HEK293 (cell line): ENCODE measurements around the gene CNTFR.

Source experiments
- CTCF ChIA-PET: fragments of 350-600 bp; formaldehyde crosslinking; extraction: SDS; loops from one replicate; lab custom pipeline; 2021; ENCODE audit warnings: antibody characterized with exemption; lab: Yijun Ruan, JAX
- POLR2A ChIA-PET: fragments of 300-600 bp; formaldehyde crosslinking; extraction: SDS; loops from one replicate; lab custom pipeline; 2020; ENCODE audit warnings: antibody characterized with exemption, inconsistent platforms; lab: Yijun Ruan, JAX
- H3K27ac ChIP-seq: fragments of 200-500 bp; sonication (Bioruptor generic); 2 replicates; pipeline ENCODE4 v1.5.1; 2014; ENCODE audit warnings: low read depth, low read length, control low read depth, inconsistent platforms; ENCODE audit errors: extremely low read depth
- H3K36me3 ChIP-seq, 2 experiments: fragments of 200-500 bp in 1 of 2; sonication (Bioruptor generic) in 1 of 2; 1 replicate in 1 of 2; 2 replicates in 1 of 2; pipeline ENCODE4 v1.5.1; 2014 to 2017; ENCODE audit warnings: inconsistent platforms in 2 of 2, low read length in 2 of 2; ENCODE audit not compliant: control insufficient read depth in 2 of 2, insufficient read depth in 1 of 2
- H3K4me1 ChIP-seq: fragments of 200-500 bp; sonication (Bioruptor generic); 2 replicates; pipeline ENCODE4 v1.5.1; 2014; ENCODE audit warnings: mild to moderate bottlenecking, low read length, inconsistent platforms; ENCODE audit not compliant: control insufficient read depth, insufficient read depth
- H3K4me3 ChIP-seq: 2 replicates; pipeline ENCODE4 v1.5.1; 2011; ENCODE audit warnings: low read depth, mild to moderate bottlenecking, control low read depth, low read length, moderate library complexity
- H3K9me3 ChIP-seq: fragments of 200-500 bp; sonication (Bioruptor generic); 2 replicates; pipeline ENCODE4 v1.5.1; 2014; ENCODE audit warnings: low read depth, low read length, inconsistent platforms; ENCODE audit not compliant: control insufficient read depth, insufficient read depth
- GLI4 ChIP-seq: fragments of 450-650 bp; formaldehyde crosslinking; IDR thresholded peaks from 2 replicates; pipeline ENCODE4 v1.5.1; 2016; ENCODE audit warnings: missing biosample characterization, missing genetic modification characterization
- REPIN1 ChIP-seq: fragments of 450-650 bp; formaldehyde crosslinking; IDR thresholded peaks from 2 replicates; pipeline ENCODE4 v1.5.1; 2017; ENCODE audit warnings: missing biosample characterization, missing genetic modification characterization, low read depth
- SALL2 ChIP-seq: fragments of 450-650 bp; formaldehyde crosslinking; IDR thresholded peaks from 2 replicates; pipeline ENCODE4 v1.5.0; 2017; ENCODE audit warnings: missing biosample characterization, mild to moderate bottlenecking, missing genetic modification characterization, borderline replicate concordance
- ZBTB20 ChIP-seq: fragments of 450-650 bp; formaldehyde crosslinking; IDR thresholded peaks from 2 replicates; pipeline ENCODE4 v1.5.1; 2016; ENCODE audit warnings: missing biosample characterization, missing genetic modification characterization
- ZBTB48 ChIP-seq: fragments of 450-650 bp; formaldehyde crosslinking; IDR thresholded peaks from 2 replicates; pipeline ENCODE4 v1.5.1; 2016; ENCODE audit warnings: missing biosample characterization, missing genetic modification characterization
- ZNF132 ChIP-seq: fragments of 450-650 bp; formaldehyde crosslinking; IDR thresholded peaks from 2 replicates; pipeline ENCODE4 v1.5.1; 2017; ENCODE audit warnings: missing biosample characterization, missing genetic modification characterization, borderline replicate concordance
- ZNF138 ChIP-seq: fragments of 450-650 bp; formaldehyde crosslinking; IDR thresholded peaks from 2 replicates; pipeline ENCODE4 v1.5.1; 2016; ENCODE audit warnings: missing biosample characterization, missing genetic modification characterization, borderline replicate concordance
- ZNF16 ChIP-seq: fragments of 450-650 bp; formaldehyde crosslinking; IDR thresholded peaks from 2 replicates; pipeline ENCODE4 v1.5.1; 2016; ENCODE audit warnings: low read depth, missing biosample characterization, missing genetic modification characterization
- ZNF266 ChIP-seq: fragments of 450-650 bp; formaldehyde crosslinking; IDR thresholded peaks from 2 replicates; pipeline ENCODE4 v1.5.1; 2016; ENCODE audit warnings: missing biosample characterization, missing genetic modification characterization, low read depth
- ZNF324 ChIP-seq: fragments of 450-650 bp; formaldehyde crosslinking; IDR thresholded peaks from 2 replicates; pipeline ENCODE4 v1.5.1; 2016; ENCODE audit warnings: missing biosample characterization, missing genetic modification characterization
- ZNF366 ChIP-seq: fragments of 450-650 bp; formaldehyde crosslinking; conservative IDR thresholded peaks from 2 replicates; pipeline ENCODE4 v1.5.1; 2016; ENCODE audit warnings: missing biosample characterization, missing genetic modification characterization
- ZNF473 ChIP-seq: fragments of 450-650 bp; formaldehyde crosslinking; IDR thresholded peaks from 2 replicates; pipeline ENCODE4 v1.5.1; 2017; ENCODE audit warnings: missing biosample characterization, missing genetic modification characterization
- ZNF521 ChIP-seq: fragments of 450-650 bp; formaldehyde crosslinking; IDR thresholded peaks from 2 replicates; pipeline ENCODE4 v1.5.1; 2017; ENCODE audit warnings: missing biosample characterization, mild to moderate bottlenecking, missing genetic modification characterization
- ZNF555 ChIP-seq: fragments of 450-650 bp; formaldehyde crosslinking; conservative IDR thresholded peaks from 2 replicates; pipeline ENCODE4 v1.5.1; 2017; ENCODE audit warnings: missing biosample characterization, mild to moderate bottlenecking, missing genetic modification characterization, inconsistent platforms
- ZNF558 ChIP-seq: fragments of 450-650 bp; formaldehyde crosslinking; IDR thresholded peaks from 2 replicates; pipeline ENCODE4 v1.5.1; 2016; ENCODE audit warnings: missing biosample characterization, missing genetic modification characterization
- ZNF670 ChIP-seq: fragments of 450-650 bp; formaldehyde crosslinking; IDR thresholded peaks from 2 replicates; pipeline ENCODE4 v1.5.1; 2016; ENCODE audit warnings: missing biosample characterization, missing genetic modification characterization, low read depth
- ZNF707 ChIP-seq: fragments of 450-650 bp; formaldehyde crosslinking; IDR thresholded peaks from 2 replicates; pipeline ENCODE4 v1.5.1; 2016; ENCODE audit warnings: missing biosample characterization, missing genetic modification characterization
- ZNF768 ChIP-seq: fragments of 450-650 bp; formaldehyde crosslinking; IDR thresholded peaks from 2 replicates; pipeline ENCODE4 v1.5.1; 2018; ENCODE audit warnings: missing biosample characterization, mild to moderate bottlenecking, missing genetic modification characterization
- ZNF777 ChIP-seq: fragments of 450-650 bp; formaldehyde crosslinking; IDR thresholded peaks from 2 replicates; pipeline ENCODE4 v1.5.1; 2017; ENCODE audit warnings: missing biosample characterization, missing genetic modification characterization, borderline replicate concordance
- TF ChIP-seq, protein P1 (sequence below): fragments of 450-650 bp; formaldehyde crosslinking; IDR thresholded peaks from 2 replicates; pipeline ENCODE4 v1.5.1; 2017; ENCODE audit warnings: missing biosample characterization, missing genetic modification characterization
- TF ChIP-seq, protein P2 (sequence below): fragments of 450-650 bp; formaldehyde crosslinking; IDR thresholded peaks from 2 replicates; pipeline ENCODE4 v1.5.1; 2016; ENCODE audit warnings: missing biosample characterization, missing genetic modification characterization, low read depth
- TF ChIP-seq, protein P3 (sequence below): fragments of 450-650 bp; IDR thresholded peaks from 2 replicates; pipeline ENCODE4 v1.5.1; 2018; ENCODE audit warnings: missing biosample characterization, missing genetic modification characterization
- TF ChIP-seq, protein P4 (sequence below): fragments of 450-650 bp; formaldehyde crosslinking; IDR thresholded peaks from 2 replicates; pipeline ENCODE4 v1.5.1; 2017; ENCODE audit warnings: missing biosample characterization, missing genetic modification characterization
- TF ChIP-seq, protein P5 (sequence below): fragments of 450-650 bp; formaldehyde crosslinking; IDR thresholded peaks from 2 replicates; pipeline ENCODE4 v1.5.1; 2016; ENCODE audit warnings: missing biosample characterization, missing genetic modification characterization
- TF ChIP-seq, protein P6 (sequence below): fragments of 450-650 bp; formaldehyde crosslinking; IDR thresholded peaks from 2 replicates; pipeline ENCODE4; 2016; ENCODE audit warnings: missing biosample characterization, missing genetic modification characterization
- TF ChIP-seq, protein P7 (sequence below): fragments of 450-650 bp; formaldehyde crosslinking; IDR thresholded peaks from 2 replicates; pipeline ENCODE4 v1.5.1; 2016; ENCODE audit warnings: missing biosample characterization, missing genetic modification characterization

The CNTFR gene

DNA sequence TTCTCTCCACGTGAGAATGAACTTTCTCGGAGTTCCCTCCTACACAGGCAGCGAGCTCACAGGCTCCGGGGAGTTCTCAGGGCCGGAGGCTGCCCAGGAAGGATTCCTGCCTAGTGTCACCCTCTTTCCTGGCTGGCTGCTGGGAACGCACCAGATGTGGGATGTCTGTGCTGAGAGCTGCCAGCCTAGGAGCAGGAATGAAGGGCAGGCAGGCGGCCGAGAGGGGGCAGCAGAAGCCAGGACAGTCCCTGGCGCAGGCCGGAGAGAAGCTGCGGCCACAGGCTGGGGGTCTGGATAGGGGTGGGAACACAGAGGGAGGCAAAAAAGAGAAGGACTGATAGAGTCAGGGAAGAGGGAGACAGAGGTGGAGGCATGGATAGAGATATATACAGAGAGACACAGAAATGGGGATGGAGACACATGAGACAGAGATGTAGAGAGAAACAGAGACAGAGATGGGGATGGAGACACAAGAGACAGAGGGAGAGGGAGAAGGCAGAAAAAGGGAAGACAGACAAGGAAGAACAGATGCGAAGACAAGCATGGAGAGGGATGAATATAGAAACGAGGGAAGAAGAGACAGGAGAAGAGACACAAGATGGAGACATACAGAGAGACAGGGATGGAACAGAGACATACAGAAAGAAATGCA is 41.4 kb downstream of the CNTFR start:
- H3K27ac ChIP-seq: no peak overlapping the region
- no peaks in the 10 kb centered on the region for H3K36me3 ChIP-seq
- no peaks in the 10 kb centered on the region for H3K9me3 ChIP-seq
- ChIA-PET CTCF (interaction anchor here (0.6 to 7.3 kb wide), 48 partner anchors 9 to 821 kb away, joined by 3 to 101 read pairs (median 5); partner anchors contain the start of genes CNTFR, ENHO and SIGMAR1), POLR2A (interaction anchor here (0.5 to 1.1 kb wide), 2 partner anchors 44 to 523 kb away, joined by 4 to 7 read pairs; no protein-coding TSS in a partner anchor)
- no peaks in the 10 kb centered on the region for H3K4me1 ChIP-seq
- no peak overlapping the region for H3K4me3 ChIP-seq
- TF ChIP-seq, protein P1, sequence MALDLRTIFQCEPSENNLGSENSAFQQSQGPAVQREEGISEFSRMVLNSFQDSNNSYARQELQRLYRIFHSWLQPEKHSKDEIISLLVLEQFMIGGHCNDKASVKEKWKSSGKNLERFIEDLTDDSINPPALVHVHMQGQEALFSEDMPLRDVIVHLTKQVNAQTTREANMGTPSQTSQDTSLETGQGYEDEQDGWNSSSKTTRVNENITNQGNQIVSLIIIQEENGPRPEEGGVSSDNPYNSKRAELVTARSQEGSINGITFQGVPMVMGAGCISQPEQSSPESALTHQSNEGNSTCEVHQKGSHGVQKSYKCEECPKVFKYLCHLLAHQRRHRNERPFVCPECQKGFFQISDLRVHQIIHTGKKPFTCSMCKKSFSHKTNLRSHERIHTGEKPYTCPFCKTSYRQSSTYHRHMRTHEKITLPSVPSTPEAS (tag by site-specific recombination): no peak
- TF ChIP-seq ZNF707 (tag by site-specific recombination): no peak
- no peak for TF ChIP-seq SALL2 (tag by site-specific recombination)
- TF ChIP-seq ZBTB20 (tag by site-specific recombination): no peak
- no peak for TF ChIP-seq ZNF777 (tag by site-specific recombination)
- TF ChIP-seq, protein P2, sequence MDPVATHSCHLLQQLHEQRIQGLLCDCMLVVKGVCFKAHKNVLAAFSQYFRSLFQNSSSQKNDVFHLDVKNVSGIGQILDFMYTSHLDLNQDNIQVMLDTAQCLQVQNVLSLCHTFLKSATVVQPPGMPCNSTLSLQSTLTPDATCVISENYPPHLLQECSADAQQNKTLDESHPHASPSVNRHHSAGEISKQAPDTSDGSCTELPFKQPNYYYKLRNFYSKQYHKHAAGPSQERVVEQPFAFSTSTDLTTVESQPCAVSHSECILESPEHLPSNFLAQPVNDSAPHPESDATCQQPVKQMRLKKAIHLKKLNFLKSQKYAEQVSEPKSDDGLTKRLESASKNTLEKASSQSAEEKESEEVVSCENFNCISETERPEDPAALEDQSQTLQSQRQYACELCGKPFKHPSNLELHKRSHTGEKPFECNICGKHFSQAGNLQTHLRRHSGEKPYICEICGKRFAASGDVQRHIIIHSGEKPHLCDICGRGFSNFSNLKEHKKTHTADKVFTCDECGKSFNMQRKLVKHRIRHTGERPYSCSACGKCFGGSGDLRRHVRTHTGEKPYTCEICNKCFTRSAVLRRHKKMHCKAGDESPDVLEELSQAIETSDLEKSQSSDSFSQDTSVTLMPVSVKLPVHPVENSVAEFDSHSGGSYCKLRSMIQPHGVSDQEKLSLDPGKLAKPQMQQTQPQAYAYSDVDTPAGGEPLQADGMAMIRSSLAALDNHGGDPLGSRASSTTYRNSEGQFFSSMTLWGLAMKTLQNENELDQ (tag by site-specific recombination): no peak
- 0 out of 2 replicates have a peak, but pooled peaks have one; percentile 40 for TF ChIP-seq ZBTB48 (tag by site-specific recombination)
- TF ChIP-seq, protein P3, sequence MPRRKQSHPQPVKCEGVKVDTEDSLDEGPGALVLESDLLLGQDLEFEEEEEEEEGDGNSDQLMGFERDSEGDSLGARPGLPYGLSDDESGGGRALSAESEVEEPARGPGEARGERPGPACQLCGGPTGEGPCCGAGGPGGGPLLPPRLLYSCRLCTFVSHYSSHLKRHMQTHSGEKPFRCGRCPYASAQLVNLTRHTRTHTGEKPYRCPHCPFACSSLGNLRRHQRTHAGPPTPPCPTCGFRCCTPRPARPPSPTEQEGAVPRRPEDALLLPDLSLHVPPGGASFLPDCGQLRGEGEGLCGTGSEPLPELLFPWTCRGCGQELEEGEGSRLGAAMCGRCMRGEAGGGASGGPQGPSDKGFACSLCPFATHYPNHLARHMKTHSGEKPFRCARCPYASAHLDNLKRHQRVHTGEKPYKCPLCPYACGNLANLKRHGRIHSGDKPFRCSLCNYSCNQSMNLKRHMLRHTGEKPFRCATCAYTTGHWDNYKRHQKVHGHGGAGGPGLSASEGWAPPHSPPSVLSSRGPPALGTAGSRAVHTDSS (tag by site-specific recombination): no peak
- TF ChIP-seq ZNF670 (tag by site-specific recombination): no peak
- no peak for TF ChIP-seq ZNF558 (tag by site-specific recombination)
- no peak for TF ChIP-seq GLI4 (tag by site-specific recombination)
- TF ChIP-seq, protein P4, sequence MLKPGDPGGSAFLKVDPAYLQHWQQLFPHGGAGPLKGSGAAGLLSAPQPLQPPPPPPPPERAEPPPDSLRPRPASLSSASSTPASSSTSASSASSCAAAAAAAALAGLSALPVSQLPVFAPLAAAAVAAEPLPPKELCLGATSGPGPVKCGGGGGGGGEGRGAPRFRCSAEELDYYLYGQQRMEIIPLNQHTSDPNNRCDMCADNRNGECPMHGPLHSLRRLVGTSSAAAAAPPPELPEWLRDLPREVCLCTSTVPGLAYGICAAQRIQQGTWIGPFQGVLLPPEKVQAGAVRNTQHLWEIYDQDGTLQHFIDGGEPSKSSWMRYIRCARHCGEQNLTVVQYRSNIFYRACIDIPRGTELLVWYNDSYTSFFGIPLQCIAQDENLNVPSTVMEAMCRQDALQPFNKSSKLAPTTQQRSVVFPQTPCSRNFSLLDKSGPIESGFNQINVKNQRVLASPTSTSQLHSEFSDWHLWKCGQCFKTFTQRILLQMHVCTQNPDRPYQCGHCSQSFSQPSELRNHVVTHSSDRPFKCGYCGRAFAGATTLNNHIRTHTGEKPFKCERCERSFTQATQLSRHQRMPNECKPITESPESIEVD: no peak
- TF ChIP-seq REPIN1: no peak
- no peak for TF ChIP-seq ZNF16 (tag by site-specific recombination)
- no peak for TF ChIP-seq ZNF473 (tag by site-specific recombination)
- TF ChIP-seq ZNF266 (tag by site-specific recombination): no peak
- TF ChIP-seq ZNF132 (tag by site-specific recombination): no peak
- TF ChIP-seq ZNF555: no peak
- TF ChIP-seq ZNF366 (tag by site-specific recombination): 0 out of 2 replicates have a peak, but pooled peaks have one; percentile 53
- no peak for TF ChIP-seq ZNF768
- TF ChIP-seq, protein P5, sequence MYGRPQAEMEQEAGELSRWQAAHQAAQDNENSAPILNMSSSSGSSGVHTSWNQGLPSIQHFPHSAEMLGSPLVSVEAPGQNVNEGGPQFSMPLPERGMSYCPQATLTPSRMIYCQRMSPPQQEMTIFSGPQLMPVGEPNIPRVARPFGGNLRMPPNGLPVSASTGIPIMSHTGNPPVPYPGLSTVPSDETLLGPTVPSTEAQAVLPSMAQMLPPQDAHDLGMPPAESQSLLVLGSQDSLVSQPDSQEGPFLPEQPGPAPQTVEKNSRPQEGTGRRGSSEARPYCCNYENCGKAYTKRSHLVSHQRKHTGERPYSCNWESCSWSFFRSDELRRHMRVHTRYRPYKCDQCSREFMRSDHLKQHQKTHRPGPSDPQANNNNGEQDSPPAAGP: 0 out of 2 replicates have a peak, but pooled peaks have one; percentile 10
- TF ChIP-seq ZNF324 (tag by site-specific recombination): no peak
- TF ChIP-seq, protein P6, sequence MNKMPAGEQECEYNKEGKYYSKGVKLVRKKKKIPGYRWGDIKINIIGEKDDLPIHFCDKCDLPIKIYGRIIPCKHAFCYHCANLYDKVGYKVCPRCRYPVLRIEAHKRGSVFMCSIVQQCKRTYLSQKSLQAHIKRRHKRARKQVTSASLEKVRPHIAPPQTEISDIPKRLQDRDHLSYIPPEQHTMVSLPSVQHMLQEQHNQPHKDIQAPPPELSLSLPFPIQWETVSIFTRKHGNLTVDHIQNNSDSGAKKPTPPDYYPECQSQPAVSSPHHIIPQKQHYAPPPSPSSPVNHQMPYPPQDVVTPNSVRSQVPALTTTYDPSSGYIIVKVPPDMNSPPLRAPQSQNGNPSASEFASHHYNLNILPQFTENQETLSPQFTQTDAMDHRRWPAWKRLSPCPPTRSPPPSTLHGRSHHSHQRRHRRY (tag by site-specific recombination): no peak
- TF ChIP-seq ZNF521 (tag by site-specific recombination): no peak
- no peak for TF ChIP-seq ZNF138 (tag by site-specific recombination)
- TF ChIP-seq, protein P7, sequence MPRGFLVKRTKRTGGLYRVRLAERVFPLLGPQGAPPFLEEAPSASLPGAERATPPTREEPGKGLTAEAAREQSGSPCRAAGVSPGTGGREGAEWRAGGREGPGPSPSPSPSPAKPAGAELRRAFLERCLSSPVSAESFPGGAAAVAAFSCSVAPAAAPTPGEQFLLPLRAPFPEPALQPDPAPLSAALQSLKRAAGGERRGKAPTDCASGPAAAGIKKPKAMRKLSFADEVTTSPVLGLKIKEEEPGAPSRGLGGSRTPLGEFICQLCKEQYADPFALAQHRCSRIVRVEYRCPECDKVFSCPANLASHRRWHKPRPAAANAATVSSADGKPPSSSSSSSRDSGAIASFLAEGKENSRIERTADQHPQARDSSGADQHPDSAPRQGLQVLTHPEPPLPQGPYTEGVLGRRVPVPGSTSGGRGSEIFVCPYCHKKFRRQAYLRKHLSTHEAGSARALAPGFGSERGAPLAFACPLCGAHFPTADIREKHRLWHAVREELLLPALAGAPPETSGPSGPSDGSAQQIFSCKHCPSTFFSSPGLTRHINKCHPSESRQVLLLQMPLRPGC (tag by site-specific recombination): no peak
